Aorta (tissue), 5 donors: ENCODE data around the gene AGPAT4. TPM values are rescaled to one million over a fixed set of nuclear protein-coding genes. Genes with fewer than 3 reads are reported as not detected.

Experiments used
- ATAC-seq: fragments of 200-7000 bp; cut with Tn5 transposase; one replicate; pipeline ENCODE4 v1.9.1; 2022; ENCODE audit warnings: moderate library complexity; ENCODE audit not compliant: low FRiP score
- DNase-seq, 2 donors: peaks; one replicate each; pipeline ENCODE4 v3.0.0-alpha.2; 2020
- H3K27ac ChIP-seq, 2 donors: one replicate each; pipeline ENCODE4 v1.5.1; 2013; ENCODE audit warnings: low read length in 2 of 2, mild to moderate bottlenecking in 2 of 2, moderate library complexity in 2 of 2, control low read depth in 1 of 2, inconsistent platforms in 1 of 2, low read depth in 1 of 2
- H3K27me3 ChIP-seq, 2 donors: one replicate each; pipeline ENCODE4 v1.6.1; 2013; ENCODE audit warnings: control low read depth in 1 of 2, low read length in 1 of 2, mild to moderate bottlenecking in 1 of 2, moderate library complexity in 1 of 2; ENCODE audit not compliant: insufficient read depth in 2 of 2, control insufficient read depth in 1 of 2
- H3K36me3 ChIP-seq, 2 donors: one replicate each; pipeline ENCODE4 v1.6.1; 2013; ENCODE audit warnings: control low read depth in 1 of 2, low read length in 1 of 2, mild to moderate bottlenecking in 1 of 2; ENCODE audit not compliant: insufficient read depth in 2 of 2, control insufficient read depth in 1 of 2
- H3K4me1 ChIP-seq, 2 donors: one replicate each; pipeline ENCODE4 v1.6.1; 2013; ENCODE audit warnings: low read length in 2 of 2, control low read depth in 1 of 2, mild to moderate bottlenecking in 1 of 2, moderate library complexity in 1 of 2; ENCODE audit not compliant: insufficient read depth in 2 of 2, control insufficient read depth in 1 of 2
- H3K4me3 ChIP-seq, 2 donors: one replicate each; pipeline ENCODE4 v1.5.1; 2013; ENCODE audit warnings: low read length in 2 of 2, control low read depth in 1 of 2, mild to moderate bottlenecking in 1 of 2
- H3K9me3 ChIP-seq: one replicate; pipeline ENCODE4 v1.6.1; 2013; ENCODE audit warnings: mild to moderate bottlenecking, low read length; ENCODE audit not compliant: control insufficient read depth
- WGBS, 2 donors: extraction: QIAGEN DNeasy Blood & Tissue Kit; methylation state at CpG; one replicate each; pipeline ENCODE4 v1.1.7; 2013; 5-methylcytosine and 5-hydroxymethylcytosine counted together
- intact Hi-C, 2 donors: fragments of 100-400 bp; cut with DNase I; formaldehyde crosslinking; loops; one replicate each; pipeline versions ENCODE4 v1.14.2 to v1.15.0; 2022
- polyA plus RNA-seq, 2 donors: library from polyadenylated mRNA; stranded (reverse); fragments of 200-250 nt; gene quantifications; one replicate each; pipeline ENCODE4 v1.2.3, GENCODE V29; 2013
- total RNA-seq, 2 donors: library from RNA; stranded (reverse); fragmentation: NEBNext Ultra II Directional; extraction: Animal tissue kit (Norgen Biotek cat#: 25700); gene quantifications; one replicate each; pipeline ENCODE4 v1.2.1, GENCODE V29; 2021
- donor health status: healthy with polysubstance abuse.
- donor health status: Bipolar disorder and iron deficiency.
- donor health status: DM: no; HTN: no; CAD: no.
- donor health status: DM: no; HTN: no; CAD: no.
- donor health status: DM: yes; HTN: yes; CAD: no.

AGPAT4 gene
- total and polyA plus RNA-seq, 4 donors: 1.0 to 17.9 (median 11.0) TPM

- Histone ChIP-seq H3K27me3 (no peaks in the 10 kb centered on the region), H3K4me1 (no peaks in the 10 kb centered on the region), H3K9me3 (peaks cover 1% of the 10 kb centered on the region), H3K36me3 (no peaks in the 10 kb centered on the region), H3K27ac (no peak overlapping the region), H3K4me3 (no peak overlapping the region)
- DNase-seq (no peak), ATAC-seq (no peak)
- intact Hi-C loops: no loop called here
- WGBS, 2 donors: 12 to 13% methylated on average over 1 of the region's 1 CpG
Observed at GRCh38 chr6:161212902-161213301, 61.0 kb downstream of the AGPAT4 start.

- H3K4me1 ChIP-seq: no peaks in the 10 kb centered on the region
- H3K36me3 ChIP-seq: no peaks in the 10 kb centered on the region
- intact Hi-C loops: no loop called here
- DNase-seq (no peak), ATAC-seq (no peak)
- no peak overlapping the region for H3K27ac ChIP-seq
- H3K9me3 ChIP-seq: no peaks in the 10 kb centered on the region
- 79% methylated on average over 3 of the region's 3 CpGs for WGBS, 2 donors
- H3K4me3 ChIP-seq: no peak overlapping the region
- no peaks in the 10 kb centered on the region for H3K27me3 ChIP-seq
Observed at GRCh38 chr6:161211380-161212035, 62.4 kb downstream of the AGPAT4 start.

- ATAC-seq: no peak
- Histone ChIP-seq H3K4me3 (no peak overlapping the region), H3K4me1 (no peaks in the 10 kb centered on the region), H3K9me3 (no peaks in the 10 kb centered on the region), H3K27ac (no peak overlapping the region), H3K36me3 (no peaks in the 10 kb centered on the region), H3K27me3 (no peaks in the 10 kb centered on the region)
- intact Hi-C loops: no loop called here
- DNase-seq: no peak
- WGBS, 2 donors: 99% methylated on average over 2 of the region's 2 CpGs
Observed at GRCh38 chr6:161210857-161211256, 63.0 kb downstream of the AGPAT4 start.

- no peak overlapping the region for H3K27ac ChIP-seq
- ATAC-seq: no peak
- intact Hi-C loops: no loop called here
- H3K27me3 ChIP-seq: no peaks in the 10 kb centered on the region
- no peaks in the 10 kb centered on the region for H3K4me1 ChIP-seq
- no peak for DNase-seq
- no peak overlapping the region for H3K4me3 ChIP-seq
- no peaks in the 10 kb centered on the region for H3K9me3 ChIP-seq
- 94 to 98% methylated on average over 4 of the region's 4 CpGs for WGBS, 2 donors
- no peaks in the 10 kb centered on the region for H3K36me3 ChIP-seq
Observed at GRCh38 chr6:161207200-161207599, 66.7 kb downstream of the AGPAT4 start.

GRCh38 chr6:161204866-161205557 lies 68.8 kb downstream of the AGPAT4 start:
- 67 to 69% methylated on average over 11 of the region's 11 CpGs for WGBS, 2 donors

GRCh38 chr6:161200610-161201370 lies 73.1 kb downstream of the AGPAT4 start:
- intact Hi-C loops: no loop called here
- Histone ChIP-seq H3K4me1 (no peaks in the 10 kb centered on the region), H3K27me3 (no peaks in the 10 kb centered on the region), H3K27ac (no peak overlapping the region), H3K4me3 (no peak overlapping the region), H3K36me3 (no peaks in the 10 kb centered on the region), H3K9me3 (no peaks in the 10 kb centered on the region)
- 67 to 74% methylated on average over 8 of the region's 8 CpGs for WGBS, 2 donors
- no peak for DNase-seq
- no peak for ATAC-seq

More at GRCh38 chr6:161204866-161205557, 68.8 kb downstream of the AGPAT4 start:
- H3K4me3 ChIP-seq: no peak overlapping the region
- no peaks in the 10 kb centered on the region for H3K4me1 ChIP-seq
- no peaks in the 10 kb centered on the region for H3K9me3 ChIP-seq
- DNase-seq: peak in 1 of 2 donors; percentile 60
- no peak for ATAC-seq
- no peaks in the 10 kb centered on the region for H3K27me3 ChIP-seq
- H3K36me3 ChIP-seq: no peaks in the 10 kb centered on the region
- H3K27ac ChIP-seq: no peak overlapping the region
- intact Hi-C loops: no loop called here

GRCh38 chr6:161199850-161200249 lies 74.0 kb downstream of the AGPAT4 start:
- no peak overlapping the region for H3K4me3 ChIP-seq
- intact Hi-C loops: no loop called here
- H3K27ac ChIP-seq: no peak overlapping the region
- H3K36me3 ChIP-seq: no peaks in the 10 kb centered on the region
- WGBS, 2 donors: 91 to 96% methylated on average over 4 of the region's 4 CpGs
- DNase-seq (no peak), ATAC-seq (no peak)
- H3K4me1 ChIP-seq: no peaks in the 10 kb centered on the region
- H3K27me3 ChIP-seq: no peaks in the 10 kb centered on the region
- no peaks in the 10 kb centered on the region for H3K9me3 ChIP-seq

GRCh38 chr6:161198783-161199460 lies 74.9 kb downstream of the AGPAT4 start:
- Histone ChIP-seq H3K27me3 (no peaks in the 10 kb centered on the region), H3K36me3 (no peaks in the 10 kb centered on the region), H3K4me3 (no peak overlapping the region), H3K4me1 (no peaks in the 10 kb centered on the region), H3K9me3 (no peaks in the 10 kb centered on the region), H3K27ac (no peak overlapping the region)
- DNase-seq (no peak), ATAC-seq (no peak)
- 97% methylated on average over 9 of the region's 9 CpGs for WGBS, 2 donors
- intact Hi-C loops: no loop called here
